ENCODE data around the gene CDKN2A. TPM values are rescaled to one million over a fixed set of nuclear protein-coding genes. Genes with fewer than 3 reads are reported as not detected.

Gene CDKN2A
- total RNA-seq, 1 experiment from 2014 or later = 0.35 TPM

GRCh38 chr9:22009506-22009867, 15.3 kb upstream of the CDKN2A start:
- peaks cover 14 to 23% of the 10 kb centered on the region in 2 experiments for H3K4me1 Mint-ChIP-seq
- H3K9ac ChIP-seq (ENCODE audit: extremely low read depth, insufficient read length, low read length) = peak overlapping the region; percentile 49
- no peak overlapping the region for H2BK12ac ChIP-seq (ENCODE audit: insufficient read length, low read depth, low read length)
- H3K14ac ChIP-seq (ENCODE audit: insufficient read depth, low read length) = no peak overlapping the region
- no CpG with 5 or more reads among the region's 6 CpGs for WGBS (ENCODE audit: extremely low coverage, insufficient read length, low lambda C conversion rate)
- no peaks in the 10 kb centered on the region for H3K79me1 ChIP-seq (ENCODE audit: insufficient read depth, low read depth, low read length, poor library complexity, severe bottlenecking)
- no peak for TF ChIP-seq CTCF (conservative IDR thresholded peaks at IDR 0.05)
- no peak overlapping the region for H4K5ac ChIP-seq (ENCODE audit: insufficient read length, low read depth, low read length)
- H4K91ac ChIP-seq (ENCODE audit: insufficient read length, low read depth, low read length) = no peak overlapping the region
- H3T11ph ChIP-seq (ENCODE audit: low read length) = no peak overlapping the region
- no peak overlapping the region for H3K18ac ChIP-seq (ENCODE audit: insufficient read length, low read depth, low read length)
- no peak overlapping the region for H3K23ac ChIP-seq (ENCODE audit: insufficient read length, low read depth, low read length)
- H3K9me3 ChIP-seq (ENCODE audit: control insufficient read depth, low read depth, low read length) = no peaks in the 10 kb centered on the region
- no peaks in the 10 kb centered on the region; a peak in 2 of 7 replicates for H3K36me3 Mint-ChIP-seq (ENCODE audit: insufficient read depth in 1 of 3, low read depth in 3 of 3)
- DNase-seq = no peak
- H3K4me1 ChIP-seq (ENCODE audit: insufficient read depth, low read length) = no peaks in the 10 kb centered on the region
- peak overlapping the region; percentile 95 for H3K4me2 ChIP-seq (ENCODE audit: insufficient read depth, insufficient read length, low read length)
- peak overlapping the region; percentile 95 for H2AFZ ChIP-seq (ENCODE audit: low read length)
- no peak overlapping the region for H2AK5ac ChIP-seq (ENCODE audit: insufficient read length, low read length)
- H3K9me3 Mint-ChIP-seq = no peaks in the 10 kb centered on the region; a peak in 2 of 5 replicates
- H2BK5ac ChIP-seq (ENCODE audit: insufficient read length, low read length) = no peak overlapping the region
- H2BK120ac ChIP-seq (ENCODE audit: low read depth, low read length, poor library complexity, severe bottlenecking) = no peak overlapping the region
- no peaks in the 10 kb centered on the region for H4K20me1 ChIP-seq (ENCODE audit: control insufficient read depth, insufficient read depth, insufficient read length)
- no peak overlapping the region for H3K56ac ChIP-seq (ENCODE audit: insufficient read length, low read depth, low read length)
- H3K27me3 Mint-ChIP-seq (ENCODE audit: low read depth) = peaks cover 78% of the 10 kb centered on the region
- H2BK15ac ChIP-seq (ENCODE audit: low read depth, low read length) = no peak overlapping the region
- peaks cover 15% of the 10 kb centered on the region for H3K23me2 ChIP-seq (ENCODE audit: insufficient read length, low read depth, low read length, poor library complexity, severe bottlenecking)
- no peak overlapping the region for H3K27ac Mint-ChIP-seq
- H3K27me3 ChIP-seq (ENCODE audit: insufficient read depth, low read length) = peaks cover 23% of the 10 kb centered on the region; the same call in 1 of the 2 replicates
- no peak overlapping the region for H2BK20ac ChIP-seq (ENCODE audit: low read depth, low read length, poor library complexity, severe bottlenecking)
- no peak overlapping the region for H3K27ac ChIP-seq (ENCODE audit: insufficient read length, low read depth, low read length)
- H3K4me3 Mint-ChIP-seq = peak overlapping the region; percentile 76 to 91
- H3K4ac ChIP-seq (ENCODE audit: low read depth, low read length) = no peak overlapping the region
- H3K79me2 ChIP-seq (ENCODE audit: insufficient read depth, low read length) = no peaks in the 10 kb centered on the region
- H4K8ac ChIP-seq (replicated peaks; ENCODE audit: insufficient read length, low read depth, low read length) = no peak overlapping the region

All from H9 (cell line).